Activated T-helper 2 cell treated with anti-CD3 and anti-CD28 coated beads, Interferon-gamma antibody, Interleukin-2, Interleukin-4, amounts not matched to agents 10 μg/mL and 5 μg/mL and 100 μg/mL, durations not matched to agents 14 hours and 24 hours and 36 hours (primary cell): ENCODE data around the gene CAMTA1. TPM values are rescaled to one million over a fixed set of nuclear protein-coding genes. Genes with fewer than 3 reads are reported as not detected.

Experiments
- DNase-seq: peaks from one replicate; pipeline ENCODE4 v3.0.0; 2021; ENCODE audit warnings: low spot score
- H3K27ac Mint-ChIP-seq: one replicate; pipeline ENCODE4 v1.8.0; 2021; ENCODE audit warnings: mixed read lengths
- H3K27me3 Mint-ChIP-seq: one replicate; pipeline ENCODE4 v1.8.0; 2021; ENCODE audit warnings: low read depth, mixed read lengths
- H3K36me3 Mint-ChIP-seq: one replicate; pipeline ENCODE4 v1.8.0; 2021; ENCODE audit warnings: low read depth, mixed read lengths
- H3K4me1 Mint-ChIP-seq: one replicate; pipeline ENCODE4 v1.8.0; 2021; ENCODE audit warnings: low read depth, mixed read lengths
- H3K4me3 Mint-ChIP-seq: one replicate; pipeline ENCODE4 v1.8.0; 2021; ENCODE audit warnings: low read depth, mild to moderate bottlenecking, moderate library complexity, mixed read lengths
- H3K9me3 Mint-ChIP-seq: one replicate; pipeline ENCODE4 v1.8.0; 2021; ENCODE audit warnings: mixed read lengths
- intact Hi-C: fragments of 100-400 bp; cut with micrococcal nuclease; formaldehyde crosslinking; loops from one replicate; pipeline ENCODE4 v1.15.1; 2023
- total RNA-seq: library from RNA; stranded (reverse); gene quantifications from 2 replicates; pipeline ENCODE4 v1.2.3, GENCODE V29; 2022

The CAMTA1 gene
- total RNA-seq, 1 donor from 2014 or later = 62.9 TPM

DNA sequence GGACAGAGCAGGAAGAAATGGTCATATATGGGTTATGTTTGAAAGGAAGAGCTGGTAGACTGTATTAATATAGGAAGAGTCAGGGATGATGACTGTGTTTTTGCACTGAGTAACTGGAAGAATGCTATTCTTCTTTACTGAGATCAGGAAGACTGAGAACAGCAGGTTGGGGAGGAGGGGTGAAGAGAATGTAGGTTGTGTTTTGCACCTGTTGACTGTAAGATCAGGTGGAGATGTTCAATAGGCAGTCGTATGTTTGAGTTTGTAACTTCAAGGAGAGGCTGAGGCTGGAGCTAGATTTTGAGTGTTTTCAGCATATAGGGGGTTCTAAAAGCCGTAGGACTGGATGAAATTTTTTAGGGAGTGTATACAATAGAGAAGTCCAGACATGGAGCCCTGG, 97.2 kb downstream of the CAMTA1 start:
- no peaks in the 10 kb centered on the region for H3K9me3 Mint-ChIP-seq
- no peaks in the 10 kb centered on the region for H3K36me3 Mint-ChIP-seq
- no peak overlapping the region for H3K4me3 Mint-ChIP-seq
- intact Hi-C loops = no loop called here
- H3K4me1 Mint-ChIP-seq = peaks cover 5% of the 10 kb centered on the region
- DNase-seq = no peak
- H3K27ac Mint-ChIP-seq = no peak overlapping the region
- no peaks in the 10 kb centered on the region for H3K27me3 Mint-ChIP-seq

GRCh38 chr1:6884652-6885153, 99.4 kb downstream of the CAMTA1 start:
- Mint-ChIP-seq H3K4me3 (no peak overlapping the region), H3K27me3 (no peaks in the 10 kb centered on the region), H3K4me1 (peaks cover 5% of the 10 kb centered on the region), H3K9me3 (no peaks in the 10 kb centered on the region), H3K36me3 (no peaks in the 10 kb centered on the region), H3K27ac (no peak overlapping the region)
- intact Hi-C loops = no loop called here
- no peak for DNase-seq

GRCh38 chr1:6885426-6885825, 100.2 kb downstream of the CAMTA1 start:
- no peak overlapping the region for H3K4me3 Mint-ChIP-seq
- H3K27me3 Mint-ChIP-seq = no peaks in the 10 kb centered on the region
- H3K27ac Mint-ChIP-seq = no peak overlapping the region
- intact Hi-C loops = no loop called here
- DNase-seq = no peak
- H3K36me3 Mint-ChIP-seq = no peaks in the 10 kb centered on the region
- H3K4me1 Mint-ChIP-seq = peaks cover 5% of the 10 kb centered on the region
- H3K9me3 Mint-ChIP-seq = no peaks in the 10 kb centered on the region

DNA sequence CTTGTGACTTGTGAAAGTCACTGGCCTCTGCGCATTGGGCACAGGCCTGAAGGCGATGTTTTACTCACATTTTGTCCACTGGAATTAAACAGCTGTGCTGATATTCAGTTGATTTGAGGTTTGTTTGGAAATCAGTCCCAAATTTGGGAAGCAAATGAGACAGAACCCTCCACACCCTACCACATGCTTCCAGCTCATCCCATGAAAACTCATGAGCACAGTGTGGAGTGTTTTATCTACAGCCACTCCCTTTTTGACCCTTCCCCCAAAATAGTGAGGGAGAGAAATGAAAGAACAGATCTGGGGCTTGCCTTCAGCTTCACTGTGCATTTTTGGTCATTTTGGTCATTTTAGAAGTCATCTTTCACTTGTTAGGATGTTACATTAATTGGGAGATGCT, 101.3 kb downstream of the CAMTA1 start:
- Mint-ChIP-seq H3K9me3 (no peaks in the 10 kb centered on the region), H3K27ac (no peak overlapping the region), H3K36me3 (no peaks in the 10 kb centered on the region), H3K4me3 (no peak overlapping the region), H3K4me1 (peaks cover 5% of the 10 kb centered on the region), H3K27me3 (no peaks in the 10 kb centered on the region)
- no peak for DNase-seq
- intact Hi-C loops = no loop called here

DNA sequence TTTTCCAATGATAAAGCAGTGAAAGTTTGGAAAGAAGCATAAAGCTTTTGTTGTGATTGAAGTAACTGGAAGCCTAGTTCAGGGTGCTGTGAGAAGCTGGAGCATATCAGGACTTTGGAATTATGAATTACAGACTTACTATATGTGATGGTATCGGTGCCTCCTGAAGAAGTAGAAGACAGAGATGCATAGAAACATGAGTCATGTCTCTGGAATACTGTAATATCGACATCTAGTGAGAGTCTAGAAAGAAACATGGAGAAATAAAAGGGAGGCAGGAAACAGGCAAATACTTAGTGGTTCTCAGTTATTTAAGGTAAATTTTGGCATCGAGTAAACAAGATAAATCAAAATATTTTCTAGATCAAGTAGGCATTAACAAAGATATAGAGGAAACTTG, 103.0 kb downstream of the CAMTA1 start:
- H3K4me3 Mint-ChIP-seq = no peak overlapping the region
- no peaks in the 10 kb centered on the region for H3K36me3 Mint-ChIP-seq
- H3K27ac Mint-ChIP-seq = no peak overlapping the region
- peaks cover 5% of the 10 kb centered on the region for H3K4me1 Mint-ChIP-seq
- H3K27me3 Mint-ChIP-seq = no peaks in the 10 kb centered on the region
- H3K9me3 Mint-ChIP-seq = no peaks in the 10 kb centered on the region
- intact Hi-C loops = no loop called here
- no peak for DNase-seq

- DNase-seq = no peak
- intact Hi-C loops = no loop called here
- Mint-ChIP-seq H3K9me3 (no peaks in the 10 kb centered on the region), H3K4me3 (no peak overlapping the region), H3K36me3 (no peaks in the 10 kb centered on the region), H3K4me1 (peaks cover 5% of the 10 kb centered on the region), H3K27ac (no peak overlapping the region), H3K27me3 (no peaks in the 10 kb centered on the region)
These were observed 103.6 kb downstream of the CAMTA1 start for GRCh38 chr1:6888870-6889269.

DNA sequence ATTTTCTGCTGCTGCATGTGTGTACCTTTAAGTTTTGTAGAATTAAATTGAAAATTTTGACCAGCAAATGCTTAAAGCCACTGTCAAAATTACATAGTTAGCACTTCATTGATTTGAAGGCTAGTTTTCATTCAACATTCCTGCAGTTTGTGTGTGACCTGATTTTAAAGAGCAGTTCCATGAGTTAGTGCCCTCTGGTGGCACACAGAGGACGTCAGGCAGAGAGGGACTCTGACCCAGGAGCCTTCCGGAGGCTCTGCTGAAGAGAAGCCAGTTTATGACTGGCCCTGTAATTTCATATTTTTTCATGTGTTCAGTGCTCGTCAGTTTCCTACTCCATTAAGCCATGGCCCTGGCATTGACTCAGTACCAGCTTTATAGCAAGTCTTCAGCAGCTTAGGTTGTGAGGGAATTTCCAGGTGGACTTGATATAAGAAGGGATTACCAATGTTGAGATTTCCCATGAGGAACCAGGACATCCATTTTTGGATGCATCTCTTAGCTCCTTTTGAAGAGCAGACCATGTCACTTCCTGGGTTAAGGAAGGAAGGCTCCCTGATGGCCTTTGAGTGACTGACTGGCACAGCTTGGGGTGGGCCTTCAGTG, 104.7 kb downstream of the CAMTA1 start:
- Mint-ChIP-seq H3K27ac (no peak overlapping the region), H3K4me1 (peaks cover under 1% of the 10 kb centered on the region), H3K9me3 (no peaks in the 10 kb centered on the region), H3K27me3 (no peaks in the 10 kb centered on the region), H3K36me3 (no peaks in the 10 kb centered on the region), H3K4me3 (no peak overlapping the region)
- DNase-seq = no peak
- intact Hi-C loops = loop anchor here (2.0 kb wide), 1 partner anchor 163 kb away; no protein-coding TSS in a partner anchor

GRCh38 chr1:6890686-6891085, 105.4 kb downstream of the CAMTA1 start:
- no peaks in the 10 kb centered on the region for H3K27me3 Mint-ChIP-seq
- no peak overlapping the region for H3K27ac Mint-ChIP-seq
- no peaks in the 10 kb centered on the region for H3K4me1 Mint-ChIP-seq
- H3K9me3 Mint-ChIP-seq = no peaks in the 10 kb centered on the region
- H3K36me3 Mint-ChIP-seq = no peaks in the 10 kb centered on the region
- H3K4me3 Mint-ChIP-seq = no peak overlapping the region
- no peak for DNase-seq
- intact Hi-C loops = loop anchor here (2.0 kb wide), 1 partner anchor 164 kb away; no protein-coding TSS in a partner anchor

DNA sequence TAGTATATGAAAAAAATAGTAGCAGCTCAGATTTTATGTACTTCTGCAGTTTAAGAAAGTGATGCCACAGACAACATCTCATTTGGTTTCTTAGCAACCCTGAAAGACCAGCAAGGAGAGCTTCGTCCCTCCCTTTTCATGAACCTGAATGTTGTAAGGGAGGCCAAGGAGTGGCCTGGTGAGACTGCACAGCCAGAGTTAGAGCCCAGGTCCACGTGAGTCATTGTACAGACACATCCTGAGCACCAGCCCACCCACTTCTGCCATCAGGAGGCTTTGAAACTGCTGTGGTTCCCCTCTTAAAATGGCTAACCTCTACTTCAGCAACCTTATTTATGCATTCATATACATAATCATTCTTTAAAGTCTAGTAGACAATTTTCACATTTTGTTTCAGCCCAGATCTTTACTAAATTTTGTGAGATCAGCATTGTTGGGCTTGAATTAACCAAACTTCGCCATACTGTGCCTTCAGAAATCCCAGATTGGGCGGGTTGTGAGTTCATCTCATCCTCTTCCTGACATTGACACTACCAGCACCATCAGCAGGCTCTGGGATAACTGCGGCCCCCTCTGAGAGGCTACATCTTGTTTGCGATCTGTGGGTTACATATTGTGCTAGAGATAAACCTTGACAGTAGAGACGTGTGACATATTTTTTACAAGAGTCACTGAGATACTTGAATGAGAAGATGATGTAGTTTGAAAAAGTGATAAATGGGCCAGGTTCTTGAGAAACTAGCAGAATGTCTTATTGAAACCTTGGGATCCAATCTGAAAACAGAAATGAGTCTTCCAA, 106.7 kb downstream of the CAMTA1 start:
- Mint-ChIP-seq H3K36me3 (no peaks in the 10 kb centered on the region), H3K9me3 (no peaks in the 10 kb centered on the region), H3K27ac (no peak overlapping the region), H3K4me3 (no peak overlapping the region), H3K4me1 (no peaks in the 10 kb centered on the region), H3K27me3 (no peaks in the 10 kb centered on the region)
- no peak for DNase-seq
- intact Hi-C loops = loop anchor here (2.0 kb wide), 1 partner anchor 165 kb away; no protein-coding TSS in a partner anchor

DNA sequence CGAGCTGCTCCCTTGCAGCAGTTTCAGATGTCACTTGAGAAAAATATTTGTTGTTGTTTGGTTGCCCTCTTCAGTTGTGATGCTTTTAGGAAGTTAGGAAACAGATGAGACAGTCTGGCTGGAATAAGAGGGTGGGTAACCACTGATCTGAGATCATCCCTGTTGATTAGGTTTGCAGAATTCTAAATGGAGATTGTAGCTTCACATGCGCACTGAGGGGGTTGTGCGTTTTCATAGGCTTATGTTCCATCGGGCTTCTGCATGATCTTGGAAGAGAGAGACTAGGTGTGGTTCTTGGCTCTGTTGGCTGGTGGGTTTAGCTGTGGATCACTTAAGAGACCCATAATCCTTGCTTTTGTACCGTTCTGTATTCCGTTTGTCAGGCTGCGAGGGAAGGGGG, 108.1 kb downstream of the CAMTA1 start:
- no peaks in the 10 kb centered on the region for H3K36me3 Mint-ChIP-seq
- H3K27ac Mint-ChIP-seq = no peak overlapping the region
- H3K4me3 Mint-ChIP-seq = no peak overlapping the region
- H3K27me3 Mint-ChIP-seq = no peaks in the 10 kb centered on the region
- no peak for DNase-seq
- H3K9me3 Mint-ChIP-seq = no peaks in the 10 kb centered on the region
- H3K4me1 Mint-ChIP-seq = no peaks in the 10 kb centered on the region
- intact Hi-C loops = no loop called here

DNA sequence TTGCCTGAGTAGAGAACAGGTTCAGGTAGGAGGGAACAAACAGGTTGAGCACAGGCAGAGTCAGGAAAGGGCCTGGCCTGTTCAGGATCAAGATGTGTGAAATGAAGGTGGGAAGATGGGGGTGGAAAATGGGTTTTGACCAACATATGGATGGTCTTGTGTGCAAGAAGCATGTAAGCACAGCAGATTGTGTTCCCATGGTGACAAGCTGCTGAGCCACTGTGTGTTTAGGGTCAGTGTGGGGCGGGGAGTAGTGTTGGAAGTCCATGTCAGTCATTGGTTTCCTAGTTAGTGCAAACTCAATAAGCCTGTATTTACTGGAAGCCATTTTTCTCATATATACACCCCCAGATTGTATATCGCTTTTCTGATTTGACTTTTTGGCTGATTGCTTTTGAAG, 111.9 kb downstream of the CAMTA1 start:
- no peak for DNase-seq
- Mint-ChIP-seq H3K36me3 (no peaks in the 10 kb centered on the region), H3K27ac (no peak overlapping the region), H3K4me1 (no peaks in the 10 kb centered on the region), H3K27me3 (no peaks in the 10 kb centered on the region), H3K9me3 (no peaks in the 10 kb centered on the region), H3K4me3 (no peak overlapping the region)
- intact Hi-C loops = no loop called here

- no peak overlapping the region for H3K27ac Mint-ChIP-seq
- H3K4me1 Mint-ChIP-seq = peaks cover 3% of the 10 kb centered on the region
- H3K27me3 Mint-ChIP-seq = no peaks in the 10 kb centered on the region
- H3K36me3 Mint-ChIP-seq = no peaks in the 10 kb centered on the region
- DNase-seq = no peak
- intact Hi-C loops = no loop called here
- H3K9me3 Mint-ChIP-seq = no peaks in the 10 kb centered on the region
- no peak overlapping the region for H3K4me3 Mint-ChIP-seq
These were observed 113.8 kb downstream of the CAMTA1 start for GRCh38 chr1:6898974-6899539.

GRCh38 chr1:6899621-6900020, 114.4 kb downstream of the CAMTA1 start:
- Mint-ChIP-seq H3K27me3 (no peaks in the 10 kb centered on the region), H3K27ac (no peak overlapping the region), H3K4me1 (peaks cover 3% of the 10 kb centered on the region), H3K4me3 (no peak overlapping the region), H3K36me3 (no peaks in the 10 kb centered on the region), H3K9me3 (no peaks in the 10 kb centered on the region)
- DNase-seq = no peak
- intact Hi-C loops = no loop called here
